GM21619 (cell line): ENCODE data around the gene NUP188.
"Not testable (repeated sequence)": the region's sequence is repeated elsewhere in the genome, so short reads cannot be mapped to it uniquely, and the experiment has no call there.

Source experiments
- ATAC-seq: cut with Tn5 transposase; IDR thresholded peaks from one replicate; pipeline ENCODE4 v1.9.1; 2021; ENCODE audit not compliant: unreplicated experiment

The NUP188 gene

DNA sequence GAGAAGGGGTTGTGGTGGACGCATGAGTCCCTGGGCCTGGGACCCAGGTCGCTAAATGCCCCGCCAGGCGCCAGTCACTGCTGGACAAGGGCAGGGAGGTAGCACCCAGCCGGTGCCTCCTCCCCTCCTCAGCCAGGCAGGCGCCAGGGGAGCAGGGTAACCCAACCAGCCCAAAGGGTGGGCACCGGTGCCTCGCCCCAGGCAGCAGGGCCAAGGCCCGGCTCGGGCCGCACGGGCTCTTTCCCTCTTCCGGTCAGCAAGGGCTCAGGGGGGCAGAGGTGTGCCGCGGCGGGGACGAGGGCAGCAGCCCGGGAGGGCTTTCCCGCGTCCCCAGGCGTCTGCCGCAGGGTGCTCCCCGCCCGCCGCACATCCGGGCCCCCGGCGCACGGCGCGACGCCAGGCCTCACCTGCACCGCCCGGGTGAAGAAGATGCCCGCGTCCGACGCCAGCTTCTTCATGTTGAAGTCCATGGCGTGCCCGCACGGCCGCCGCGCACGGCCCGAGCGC lies 80.2 kb downstream of the NUP188 start:
- peak; percentile 45 for ATAC-seq

DNA sequence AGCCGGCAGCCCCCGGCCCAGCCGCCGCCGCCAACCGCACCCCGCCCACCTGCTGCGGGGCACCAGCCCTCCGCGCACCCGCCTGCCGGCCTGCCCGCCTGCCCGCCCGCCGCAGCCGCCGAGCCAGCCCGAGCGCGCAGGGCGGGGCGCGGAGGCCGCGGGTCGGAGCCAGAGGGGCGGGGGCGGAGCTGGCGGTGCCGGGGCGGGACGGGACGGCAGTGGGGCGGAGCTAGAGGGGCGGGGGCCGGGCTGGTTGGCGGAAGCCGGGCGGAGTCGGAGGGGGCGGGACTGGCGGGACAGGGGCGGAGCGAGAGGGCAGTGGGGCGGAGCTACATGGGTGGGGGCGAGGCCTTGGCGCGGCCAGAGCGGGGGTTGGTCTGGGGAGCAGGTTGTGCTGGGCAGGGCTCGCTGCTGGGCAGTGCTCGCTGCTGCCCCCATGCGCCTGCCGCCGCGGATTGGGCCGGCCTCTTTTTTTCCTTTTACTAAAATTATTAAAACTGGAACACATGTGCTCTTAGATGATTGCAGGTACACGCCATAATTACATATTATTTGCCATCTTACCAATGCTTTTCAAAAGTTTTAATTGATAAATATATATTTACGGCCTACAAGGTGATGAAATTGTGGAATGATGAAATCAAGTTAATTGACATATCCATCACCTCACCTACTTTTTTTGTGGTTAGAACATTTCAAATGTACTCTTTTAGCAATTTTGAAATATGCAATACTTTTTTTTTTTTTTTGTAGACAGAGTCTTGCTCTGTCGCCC lies 80.9 kb downstream of the NUP188 start, which contains the start of gene SH3GLB2:
SH3GLB2 (minus strand) TSS at position 140 of the 775 bp plus-strand sequence. CDS start 177 bp downstream, outside the sequence.
- peak; percentile 63 for ATAC-seq

DNA sequence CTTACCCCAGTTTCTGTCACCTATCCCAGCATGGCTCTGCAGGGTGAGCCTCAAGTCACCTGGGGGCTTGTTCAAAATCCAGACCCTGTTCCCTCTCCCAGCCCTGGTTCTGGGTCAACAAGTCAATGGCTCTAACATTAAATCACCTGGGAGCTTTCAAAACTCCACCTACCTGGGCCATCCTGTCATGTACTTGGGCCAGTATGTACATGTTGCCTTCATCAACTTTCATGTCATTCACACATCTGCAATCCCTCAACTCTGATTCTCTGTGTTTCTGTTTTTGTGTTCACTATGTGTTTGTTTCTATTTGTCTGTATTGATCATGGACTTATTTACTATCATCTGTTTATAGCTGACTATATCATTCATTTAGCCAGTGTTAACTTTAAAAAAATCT lies 82.7 kb downstream of the NUP188 start:
- no peak for ATAC-seq

DNA sequence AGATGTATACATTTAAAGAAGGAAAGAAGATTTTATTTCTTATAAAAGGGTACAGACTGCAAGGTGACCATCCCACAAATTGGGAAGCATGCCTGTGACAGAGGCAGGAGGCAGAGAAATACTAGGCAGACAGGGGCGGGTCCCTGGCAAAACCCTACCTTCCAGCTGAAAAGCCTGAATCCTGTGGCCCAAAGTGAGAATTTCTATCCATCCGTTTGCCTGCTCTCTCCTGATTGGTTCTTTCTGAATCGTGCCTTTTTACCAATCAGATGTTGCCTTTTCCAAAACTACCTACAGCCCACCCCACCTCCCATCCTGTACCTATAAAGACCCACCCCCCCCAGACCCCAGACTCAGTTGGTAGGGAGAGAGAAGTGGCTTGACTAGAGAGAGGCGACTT lies 84.0 kb downstream of the NUP188 start:
- no peak for ATAC-seq

GRCh38 chr9:129032541-129033159 lies 85.2 kb downstream of the NUP188 start:
- no peak for ATAC-seq

GRCh38 chr9:129033216-129033615 lies 85.7 kb downstream of the NUP188 start:
- no peak for ATAC-seq

GRCh38 chr9:129035838-129036237 lies 88.3 kb downstream of the NUP188 start:
- ATAC-seq = not testable (repeated sequence)

DNA sequence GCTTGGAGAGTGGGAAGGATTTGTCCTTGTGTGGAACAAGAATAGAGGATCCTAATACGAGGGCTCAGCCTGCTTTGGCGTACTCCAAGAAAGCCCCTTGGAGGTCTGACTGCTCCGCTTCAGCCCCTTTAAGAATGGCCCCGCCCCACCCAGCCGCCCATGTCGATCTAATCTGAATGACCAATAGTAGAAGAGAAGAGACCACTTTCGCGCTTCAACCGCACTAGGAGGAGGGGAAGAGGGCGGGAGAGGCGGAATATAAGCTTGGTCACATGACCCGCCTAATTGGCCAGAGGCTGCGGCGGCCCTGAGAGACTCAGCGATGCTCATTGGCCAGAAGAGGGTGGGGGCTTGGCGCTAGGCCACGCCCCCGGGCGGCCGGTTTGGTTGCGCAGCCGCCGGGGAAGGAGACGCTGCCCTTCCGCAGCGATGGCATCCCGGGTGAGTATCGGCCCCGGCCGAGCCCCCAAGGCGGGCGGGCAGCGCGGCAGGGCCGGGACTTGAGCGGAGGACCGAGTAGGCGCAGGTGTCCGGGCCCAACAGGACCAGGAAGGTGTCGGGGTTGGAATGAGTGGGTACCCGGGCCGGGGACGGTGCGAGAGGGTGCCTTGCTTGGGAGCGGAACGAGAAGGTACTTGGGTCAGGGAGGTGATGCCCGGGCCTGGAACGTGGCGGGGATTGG lies 88.9 kb downstream of the NUP188 start, which contains the start of gene MIGA2:
MIGA2 (plus strand) TSS at position 386 of the 682 bp plus-strand sequence. CDS start 3,969 bp downstream, outside the sequence.
- peak; percentile 93 for ATAC-seq

DNA sequence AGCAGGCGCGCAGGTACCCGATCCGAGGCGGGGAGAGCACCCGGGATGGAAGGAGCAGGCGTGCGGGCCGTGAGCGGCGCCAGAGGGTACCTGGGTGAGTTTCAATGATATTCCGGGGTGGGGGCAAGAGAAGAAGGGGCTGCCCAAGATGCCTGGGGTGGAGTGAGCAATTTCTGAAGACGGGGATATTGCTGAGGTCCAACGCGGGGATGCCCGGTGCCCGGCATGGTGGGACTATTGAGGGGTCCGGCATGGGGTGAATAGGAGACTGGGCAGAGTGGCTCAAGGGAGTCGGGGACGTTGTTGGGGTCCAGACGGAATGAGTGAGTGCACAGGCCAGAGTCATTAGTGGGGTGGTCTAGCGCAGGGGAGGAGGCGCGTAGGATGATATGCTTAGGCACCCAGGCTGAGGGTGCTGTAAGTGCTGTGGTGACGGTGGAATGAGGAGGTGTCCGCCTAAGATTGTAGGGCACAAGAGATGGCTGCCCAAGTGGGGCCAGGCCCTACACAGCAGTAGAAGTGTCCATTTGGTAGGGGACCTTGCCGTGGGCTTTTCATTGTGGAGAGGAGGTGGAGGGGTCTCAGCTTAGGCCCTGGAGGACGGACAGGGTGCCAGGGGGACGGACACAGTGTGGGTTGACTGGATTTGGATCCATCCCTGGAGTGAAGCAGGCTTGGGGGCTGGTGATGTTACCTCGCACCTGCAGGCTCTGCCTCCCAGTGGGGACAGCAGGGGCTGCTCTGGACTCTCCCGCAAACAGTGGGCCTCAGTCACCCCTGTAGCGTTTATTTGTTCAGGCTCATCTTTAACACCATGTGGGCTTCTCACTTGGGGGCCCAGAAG lies 89.6 kb downstream of the NUP188 start:
- ATAC-seq = no peak

DNA sequence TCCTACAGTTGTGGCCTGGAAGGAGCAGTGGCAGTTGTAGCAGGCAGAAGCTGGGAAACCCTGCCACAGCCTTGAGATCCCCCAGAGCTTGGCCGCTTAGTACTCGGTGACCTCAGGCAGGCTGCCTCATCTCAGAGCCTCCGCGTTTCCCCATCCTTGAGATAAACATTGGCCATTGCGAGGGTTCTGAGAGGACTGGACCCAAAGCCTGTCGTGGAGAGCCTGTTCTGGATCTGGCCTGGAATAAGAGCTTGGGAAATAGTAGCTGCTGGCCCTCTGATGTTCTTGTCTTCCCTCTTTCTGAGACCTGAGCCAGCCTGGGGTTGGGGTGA lies 90.2 kb downstream of the NUP188 start:
- ATAC-seq = no peak

GRCh38 chr9:129038109-129038852 lies 90.8 kb downstream of the NUP188 start:
- no peak for ATAC-seq

DNA sequence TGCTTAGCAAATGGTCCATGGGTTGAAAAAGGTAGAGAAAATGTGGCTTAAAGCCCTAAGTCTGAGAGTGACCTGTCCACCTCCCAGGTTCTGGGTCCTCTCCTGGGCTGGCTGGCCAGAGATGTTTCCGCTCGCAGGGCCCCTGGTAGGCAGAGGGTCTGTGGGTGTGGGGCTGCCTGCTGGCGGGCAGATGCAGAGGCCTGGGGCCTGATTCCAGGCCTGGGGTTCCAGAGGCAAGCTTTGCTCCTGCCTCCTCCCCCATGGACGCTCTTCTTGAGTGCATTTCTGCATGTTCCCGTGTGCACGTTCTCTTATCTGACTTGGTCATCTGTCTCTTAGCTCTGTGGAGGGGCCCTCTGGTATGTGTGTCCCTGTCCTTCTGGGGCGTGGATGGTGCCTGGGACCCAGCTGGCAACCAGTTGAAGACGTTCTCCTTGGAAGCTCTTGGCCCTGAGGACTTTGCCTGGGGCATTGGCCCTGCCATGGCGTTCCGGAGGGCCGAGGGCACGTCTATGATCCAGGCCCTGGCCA lies 92.7 kb downstream of the NUP188 start:
- ATAC-seq = no peak

DNA sequence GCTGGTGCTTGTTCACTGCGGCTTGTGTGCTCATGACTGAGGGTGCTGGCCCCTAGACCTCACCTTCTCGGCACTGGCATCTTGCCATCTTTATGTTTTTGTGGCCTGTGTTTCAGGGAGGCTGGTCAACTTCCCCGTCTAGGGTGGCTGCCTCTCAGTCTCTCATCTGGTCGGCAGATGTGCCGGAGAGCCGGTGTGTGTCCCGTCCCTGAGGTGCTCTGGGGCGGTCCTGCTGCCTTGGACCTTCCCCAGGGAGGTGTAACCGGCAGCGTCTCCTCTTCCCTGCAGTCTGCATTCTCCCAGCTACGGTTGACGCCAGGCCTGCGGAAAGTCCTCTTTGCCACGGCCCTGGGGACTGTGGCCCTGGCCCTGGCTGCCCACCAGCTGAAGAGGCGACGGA lies 94.5 kb downstream of the NUP188 start:
- no peak for ATAC-seq

DNA sequence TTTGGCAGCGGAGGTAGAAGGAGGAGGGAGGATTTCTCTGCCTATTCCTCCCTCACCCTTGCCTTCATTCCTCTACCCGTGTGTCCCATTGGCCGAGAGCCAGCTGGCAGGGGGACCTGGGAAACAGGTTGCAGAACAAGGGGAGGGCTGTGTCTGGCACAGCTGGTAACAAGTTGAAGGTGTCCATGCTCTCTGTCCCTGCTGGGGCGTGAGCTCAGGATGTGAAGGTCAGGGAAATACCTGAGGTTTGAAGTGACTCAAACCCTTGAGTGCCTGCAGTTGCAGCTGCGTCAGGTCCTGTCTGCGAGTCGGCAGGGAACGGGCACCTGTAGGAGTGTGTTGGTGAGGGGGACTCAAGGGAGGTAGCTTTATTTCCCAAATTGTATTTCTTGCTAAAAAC lies 105.1 kb downstream of the NUP188 start:
- ATAC-seq = no peak

DNA sequence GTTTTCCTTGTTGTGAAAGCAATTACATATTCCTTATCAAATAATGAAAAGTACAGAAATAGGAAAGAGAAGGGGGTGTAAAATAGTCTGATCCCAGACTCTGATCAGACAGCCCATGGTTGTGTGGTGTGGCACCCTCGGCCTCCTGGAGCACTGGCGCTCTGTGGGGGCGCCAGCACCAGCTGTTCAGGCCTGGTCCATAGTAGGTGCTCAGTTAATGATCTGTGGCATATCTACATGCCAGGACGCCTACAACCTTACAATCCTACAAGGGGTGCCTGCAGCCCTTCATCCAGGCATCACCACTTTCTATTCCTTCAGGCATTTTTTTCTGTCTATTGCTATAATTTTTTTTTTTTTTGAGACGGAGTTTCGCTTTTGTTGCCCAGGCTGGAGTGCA lies 105.5 kb downstream of the NUP188 start:
- no peak for ATAC-seq

- ATAC-seq = no peak
These were observed 106.8 kb downstream of the NUP188 start for GRCh38 chr9:129054163-129054851.
